Measurements from ENCODE around the gene ASIC4. TPM values are rescaled to one million over a fixed set of nuclear protein-coding genes. Genes with fewer than 3 reads are reported as not detected.

ASIC4 gene
- total RNA-seq, 6 experiments from 2014 or later: 0.05 to 0.19 (median 0.07) TPM; not detected in 3

DNA sequence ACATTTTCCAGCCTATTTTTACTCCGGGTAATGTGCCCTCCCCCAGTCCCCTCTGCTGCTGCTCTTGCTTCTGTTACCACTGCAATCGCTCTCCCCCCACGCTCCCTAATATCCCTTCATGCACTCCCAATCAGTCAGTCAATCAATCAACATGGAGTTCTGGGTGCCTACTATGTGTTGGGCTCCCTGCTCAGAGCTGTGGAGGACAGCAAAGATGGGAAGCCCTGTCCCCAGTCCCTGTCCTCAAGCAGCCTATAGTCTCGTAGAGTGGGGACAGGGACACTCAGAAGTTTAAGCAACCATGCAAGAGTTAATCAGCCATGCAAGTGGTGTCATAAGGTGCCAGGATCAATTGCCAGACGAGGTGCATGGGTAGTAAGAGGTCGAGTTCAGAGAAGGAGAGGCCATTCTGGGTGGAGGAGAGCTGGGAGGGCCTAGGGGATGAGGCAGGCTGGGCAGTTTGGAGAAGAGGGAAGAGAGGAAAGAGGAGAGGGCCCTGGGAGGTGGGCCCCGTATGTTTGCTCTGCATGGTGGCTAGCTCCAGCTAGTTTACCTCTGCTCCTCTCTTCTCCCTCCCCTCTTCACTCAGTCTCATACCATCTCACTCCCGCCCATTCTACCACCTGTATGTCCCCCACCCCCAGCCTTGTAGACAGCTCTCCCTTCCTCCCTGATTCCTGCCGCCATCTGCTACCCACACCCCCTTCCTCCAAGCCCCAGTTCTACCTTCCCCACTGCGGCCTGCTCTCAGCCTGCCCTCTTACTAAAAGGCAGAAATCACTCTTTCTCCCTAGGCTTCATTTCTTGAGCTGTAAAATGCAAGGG, 3.9 kb downstream of the ASIC4 start:
- DNase-seq: no peak
- TF ChIP-seq, protein P1, sequence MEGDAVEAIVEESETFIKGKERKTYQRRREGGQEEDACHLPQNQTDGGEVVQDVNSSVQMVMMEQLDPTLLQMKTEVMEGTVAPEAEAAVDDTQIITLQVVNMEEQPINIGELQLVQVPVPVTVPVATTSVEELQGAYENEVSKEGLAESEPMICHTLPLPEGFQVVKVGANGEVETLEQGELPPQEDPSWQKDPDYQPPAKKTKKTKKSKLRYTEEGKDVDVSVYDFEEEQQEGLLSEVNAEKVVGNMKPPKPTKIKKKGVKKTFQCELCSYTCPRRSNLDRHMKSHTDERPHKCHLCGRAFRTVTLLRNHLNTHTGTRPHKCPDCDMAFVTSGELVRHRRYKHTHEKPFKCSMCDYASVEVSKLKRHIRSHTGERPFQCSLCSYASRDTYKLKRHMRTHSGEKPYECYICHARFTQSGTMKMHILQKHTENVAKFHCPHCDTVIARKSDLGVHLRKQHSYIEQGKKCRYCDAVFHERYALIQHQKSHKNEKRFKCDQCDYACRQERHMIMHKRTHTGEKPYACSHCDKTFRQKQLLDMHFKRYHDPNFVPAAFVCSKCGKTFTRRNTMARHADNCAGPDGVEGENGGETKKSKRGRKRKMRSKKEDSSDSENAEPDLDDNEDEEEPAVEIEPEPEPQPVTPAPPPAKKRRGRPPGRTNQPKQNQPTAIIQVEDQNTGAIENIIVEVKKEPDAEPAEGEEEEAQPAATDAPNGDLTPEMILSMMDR (IDR thresholded peaks at IDR 0.05): no peak
- Mint-ChIP-seq H3K9me3 (no peaks in the 10 kb centered on the region), H3K36me3 (ENCODE audit: low read depth) (no peaks in the 10 kb centered on the region), H3K4me1 (ENCODE audit: low read depth) (peaks cover 45% of the 10 kb centered on the region), H3K4me3 (no peak overlapping the region), H3K27me3 (ENCODE audit: insufficient read depth) (peaks cover 24% of the 10 kb centered on the region), H3K27ac (no peak overlapping the region)

DNA sequence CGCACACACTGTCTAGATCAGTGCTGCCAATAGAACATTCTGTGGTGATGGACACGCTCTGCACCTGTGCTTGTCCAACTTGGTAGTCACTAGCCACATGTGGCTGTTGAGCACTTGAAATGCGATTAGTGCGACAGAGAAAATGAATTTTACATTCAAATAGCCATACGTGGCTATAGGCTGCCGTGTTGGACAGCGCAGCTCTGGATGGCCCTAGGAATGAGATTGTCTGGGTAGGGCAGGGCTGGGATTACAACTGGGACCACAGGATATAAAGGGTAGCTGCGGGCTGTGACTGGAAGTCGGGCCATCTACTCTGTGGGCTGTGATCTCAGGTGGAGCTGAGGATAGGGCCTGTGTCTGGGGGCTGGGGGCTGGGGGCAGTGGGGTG, 5.2 kb downstream of the ASIC4 start:
- Mint-ChIP-seq H3K36me3 (ENCODE audit: low read depth) (no peaks in the 10 kb centered on the region), H3K27me3 (ENCODE audit: insufficient read depth) (peaks cover 13% of the 10 kb centered on the region; the same call in 1 of the 2 replicates), H3K4me3 (no peak overlapping the region), H3K27ac (no peak overlapping the region), H3K4me1 (ENCODE audit: low read depth) (peaks cover 37% of the 10 kb centered on the region), H3K9me3 (no peaks in the 10 kb centered on the region)
- DNase-seq: no peak
- TF ChIP-seq, protein P1 (IDR thresholded peaks at IDR 0.05): no peak

DNA sequence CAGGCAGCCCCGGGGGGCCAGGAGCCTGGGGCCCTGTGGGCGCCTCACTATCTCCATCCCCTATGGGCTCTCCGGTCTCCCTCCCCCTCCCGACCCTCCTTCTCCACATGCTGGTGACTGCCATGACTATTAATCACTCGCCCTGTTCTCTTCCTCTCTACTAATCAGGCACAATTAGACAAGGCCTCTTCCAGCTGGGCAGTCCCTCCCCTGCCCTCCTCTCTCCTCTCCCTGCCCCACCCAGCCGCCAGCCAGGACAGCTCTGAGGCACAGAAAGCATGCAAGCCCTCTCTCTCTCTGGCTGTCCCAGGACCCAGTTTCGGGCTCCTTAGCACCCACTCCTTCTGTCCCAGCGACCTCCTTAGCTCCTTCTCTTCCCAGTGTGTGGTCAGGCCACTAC, 5.8 kb downstream of the ASIC4 start:
- TF ChIP-seq, protein P1 (IDR thresholded peaks at IDR 0.05): no peak
- Mint-ChIP-seq H3K4me3 (peak overlapping the region; percentile 8; the same call in 1 of the 2 replicates), H3K4me1 (ENCODE audit: low read depth) (peaks cover 37% of the 10 kb centered on the region), H3K36me3 (ENCODE audit: low read depth) (no peaks in the 10 kb centered on the region), H3K27ac (peak overlapping the region; percentile 12), H3K9me3 (no peaks in the 10 kb centered on the region), H3K27me3 (ENCODE audit: insufficient read depth) (peaks cover 10% of the 10 kb centered on the region; the same call in 1 of the 2 replicates)
- DNase-seq: peak; percentile 21

DNA sequence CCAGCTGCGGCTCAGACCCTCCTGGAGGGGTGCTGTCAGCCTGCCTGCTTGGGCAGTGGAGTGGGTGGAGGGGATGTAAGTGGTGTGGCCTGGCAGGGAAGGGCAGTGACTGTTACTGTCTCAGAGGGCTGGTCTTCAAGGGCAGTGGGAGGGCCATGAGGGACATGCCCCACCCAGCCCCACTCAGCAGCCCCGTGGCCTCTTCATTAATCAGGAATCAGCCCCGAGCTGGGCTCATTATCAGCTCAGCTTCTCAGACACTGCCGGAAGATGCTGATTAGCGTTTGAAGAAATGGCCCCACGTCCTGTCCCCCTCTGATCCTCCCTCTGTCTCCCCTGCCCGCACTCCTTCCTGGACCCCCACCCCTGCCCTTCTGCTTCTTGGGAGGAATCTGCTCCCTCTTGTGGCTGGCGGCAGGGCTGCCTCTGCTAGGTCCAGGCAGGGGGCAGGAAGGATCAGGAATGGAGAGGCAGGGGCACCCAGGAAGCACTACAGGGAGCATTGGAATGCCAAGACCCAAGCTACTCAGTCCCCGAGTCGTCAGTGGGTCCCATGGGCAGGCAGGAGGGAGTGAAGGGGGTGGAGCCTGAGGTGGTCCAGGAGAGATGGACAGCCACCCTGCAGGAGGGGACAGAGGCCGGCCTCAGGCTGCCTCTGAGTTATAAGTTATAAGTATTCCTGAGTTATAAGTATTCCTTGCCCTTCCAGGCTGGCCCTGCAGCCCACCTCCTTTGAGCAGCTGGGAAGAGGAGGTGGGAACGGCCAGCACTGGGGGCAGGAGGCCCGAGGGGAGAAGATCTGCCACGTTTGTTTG, 7.0 kb downstream of the ASIC4 start:
- H3K27ac Mint-ChIP-seq: peak overlapping the region; percentile 91
- H3K4me3 Mint-ChIP-seq: peak overlapping the region; percentile 79
- H3K4me1 Mint-ChIP-seq (ENCODE audit: low read depth): peaks cover 37% of the 10 kb centered on the region

More for the DNA sequence above, 7.0 kb downstream of the ASIC4 start:
- Mint-ChIP-seq H3K36me3 (ENCODE audit: low read depth) (no peaks in the 10 kb centered on the region), H3K9me3 (no peaks in the 10 kb centered on the region), H3K27me3 (ENCODE audit: insufficient read depth) (peaks cover 7% of the 10 kb centered on the region; the same call in 1 of the 2 replicates)
- TF ChIP-seq, protein P1 (IDR thresholded peaks at IDR 0.05): peak; percentile 84
- DNase-seq: no peak

Data from HFFc6 (cell line).